ENCODE data around the gene OSTM1. TPM values are rescaled to one million over a fixed set of nuclear protein-coding genes. Genes with fewer than 3 reads are reported as not detected.

The OSTM1 gene
- total and polyA plus RNA-seq, 9 of the 15 experiments (the other 6 are each of a cell fraction or from before 2014, with no cell fraction given): 5.6 to 29.5 (median 16.3) TPM

GRCh38 chr6:108074359-108075144 lies at the start of gene OSTM1 (continued):
- TF ChIP-seq MGA (IDR thresholded peaks at IDR 0.05): peak; percentile 99
- TF ChIP-seq ZBTB11 (CRISPR knock-in tag; IDR thresholded peaks at IDR 0.05): peak in 2 of 3 experiments; percentile 7 to 61; a peak in 1 of 6 replicates
- no peak for TF ChIP-seq ELK1 (CRISPR knock-in tag; IDR thresholded peaks at IDR 0.05)
- TF ChIP-seq FOSL1 (tag; conservative IDR thresholded peaks at IDR 0.05): 0 out of 2 replicates have a peak, but pooled peaks have one; percentile 24
- TF ChIP-seq JUN (IDR thresholded peaks at IDR 0.05; ENCODE audit: borderline replicate concordance, low read depth, low read length): no peak
- TF ChIP-seq JUN (CRISPR knock-in tag; IDR thresholded peaks at IDR 0.05; ENCODE audit: borderline replicate concordance): peak; percentile 78; the same call in 1 of the 2 replicates
- peak; percentile 25 to 85; a peak in 2 of 4 replicates for TF ChIP-seq SIN3A (IDR thresholded peaks at IDR 0.05; ENCODE audit: borderline replicate concordance in 2 of 2, control insufficient read depth in 1 of 2, low read depth in 2 of 2, low read length in 2 of 2)

Measured in K562 (cell line).